Measurements from ENCODE around the gene LRRC45.

LRRC45 gene

GRCh38 chr17:82053556-82054263, 30.6 kb downstream of the LRRC45 start:
- DNase-seq, result no peak

- no peak for DNase-seq
These were observed 31.4 kb downstream of the LRRC45 start for GRCh38 chr17:82054351-82055022.

- no peak for DNase-seq
These were observed 32.2 kb downstream of the LRRC45 start for GRCh38 chr17:82055023-82055964.

- DNase-seq, result no peak
These were observed 33.0 kb downstream of the LRRC45 start for GRCh38 chr17:82055965-82056728.

GRCh38 chr17:82056729-82057621, 33.9 kb downstream of the LRRC45 start:
- DNase-seq, result no peak

- DNase-seq, result no peak
These were observed 35.2 kb downstream of the LRRC45 start for GRCh38 chr17:82058230-82058854.

GRCh38 chr17:82058855-82059249, 35.7 kb downstream of the LRRC45 start:
- no peak for DNase-seq

GRCh38 chr17:82059272-82060000, 36.3 kb downstream of the LRRC45 start:
- DNase-seq, result no peak

- no peak for DNase-seq
These were observed 36.9 kb downstream of the LRRC45 start for GRCh38 chr17:82060001-82060380.

GRCh38 chr17:82060614-82061013, 37.5 kb downstream of the LRRC45 start:
- DNase-seq, result no peak

- no peak for DNase-seq
These were observed 38.2 kb downstream of the LRRC45 start for GRCh38 chr17:82061047-82061925.

- DNase-seq, result no peak
These were observed 39.2 kb downstream of the LRRC45 start for GRCh38 chr17:82062076-82062983.

GRCh38 chr17:82062984-82063368, 39.9 kb downstream of the LRRC45 start:
- DNase-seq, result no peak

GRCh38 chr17:82063424-82064415, 40.6 kb downstream of the LRRC45 start:
- no peak for DNase-seq

- DNase-seq, result peak; percentile 8
These were observed 41.5 kb downstream of the LRRC45 start for GRCh38 chr17:82064433-82065192.

- DNase-seq, result no peak
These were observed 42.1 kb downstream of the LRRC45 start for GRCh38 chr17:82065193-82065637.

Data from NCI-H526 treated with DMSO at 0.1 percent for 48 hours (cell line).